Limb (tissue), 2 donors: Measurements from ENCODE around the gene KLHL2.
"Not testable (repeated sequence)": the region's sequence is repeated elsewhere in the genome, so short reads cannot be mapped to it uniquely, and the experiment has no call there.

Source experiments
- DNase-seq, 2 donors: peaks; one replicate each; pipeline ENCODE4 v3.0.0-alpha.2; 2016; ENCODE audit errors: extremely low spot score in 2 of 2

Gene KLHL2, protein sequence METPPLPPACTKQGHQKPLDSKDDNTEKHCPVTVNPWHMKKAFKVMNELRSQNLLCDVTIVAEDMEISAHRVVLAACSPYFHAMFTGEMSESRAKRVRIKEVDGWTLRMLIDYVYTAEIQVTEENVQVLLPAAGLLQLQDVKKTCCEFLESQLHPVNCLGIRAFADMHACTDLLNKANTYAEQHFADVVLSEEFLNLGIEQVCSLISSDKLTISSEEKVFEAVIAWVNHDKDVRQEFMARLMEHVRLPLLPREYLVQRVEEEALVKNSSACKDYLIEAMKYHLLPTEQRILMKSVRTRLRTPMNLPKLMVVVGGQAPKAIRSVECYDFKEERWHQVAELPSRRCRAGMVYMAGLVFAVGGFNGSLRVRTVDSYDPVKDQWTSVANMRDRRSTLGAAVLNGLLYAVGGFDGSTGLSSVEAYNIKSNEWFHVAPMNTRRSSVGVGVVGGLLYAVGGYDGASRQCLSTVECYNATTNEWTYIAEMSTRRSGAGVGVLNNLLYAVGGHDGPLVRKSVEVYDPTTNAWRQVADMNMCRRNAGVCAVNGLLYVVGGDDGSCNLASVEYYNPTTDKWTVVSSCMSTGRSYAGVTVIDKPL

DNA sequence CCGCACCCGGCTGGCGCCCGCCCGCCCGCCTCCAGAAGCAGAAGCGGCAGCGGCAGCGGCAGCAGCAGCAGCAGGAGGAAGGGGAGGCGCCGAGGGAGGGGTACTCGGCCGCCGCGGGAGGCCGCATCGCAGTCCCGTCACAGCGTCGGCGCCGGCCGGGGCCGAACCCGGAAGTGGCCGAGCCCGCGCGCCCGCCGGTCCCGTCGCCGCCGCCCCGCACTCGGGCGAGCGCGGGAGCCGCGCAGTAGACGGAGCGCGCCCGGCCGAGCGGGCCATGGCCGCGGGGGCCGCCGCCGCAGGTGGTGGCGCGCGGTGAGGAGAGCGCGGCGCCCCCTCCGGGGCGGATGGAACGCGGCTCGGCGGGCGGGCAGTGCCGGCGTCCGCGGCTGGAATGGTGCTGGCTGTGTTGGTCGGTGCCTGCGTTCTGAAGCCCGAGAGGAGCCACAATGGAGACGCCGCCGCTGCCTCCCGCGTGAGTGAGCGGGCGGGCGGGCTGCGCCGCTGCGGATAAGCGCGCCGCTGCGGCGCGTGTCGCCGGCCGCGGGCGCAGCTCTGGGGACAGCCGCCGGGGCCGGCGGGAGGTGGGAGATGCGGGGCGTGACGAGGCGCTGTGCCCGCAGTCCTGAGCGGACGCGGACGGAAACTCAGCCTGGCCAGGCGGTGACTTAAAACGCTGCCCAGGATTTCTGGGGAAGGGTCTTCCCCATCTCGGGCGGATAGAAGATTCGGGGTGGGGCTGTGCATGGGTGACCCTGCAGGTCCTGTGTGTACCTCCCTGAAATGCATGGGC lies at the start of gene KLHL2:
TSS of gene KLHL2 (plus strand) at position 131 of the 790 bp plus-strand sequence. CDS start at position 447, 316 bp downstream.
- peak; percentile 76 to 84 for DNase-seq

DNA sequence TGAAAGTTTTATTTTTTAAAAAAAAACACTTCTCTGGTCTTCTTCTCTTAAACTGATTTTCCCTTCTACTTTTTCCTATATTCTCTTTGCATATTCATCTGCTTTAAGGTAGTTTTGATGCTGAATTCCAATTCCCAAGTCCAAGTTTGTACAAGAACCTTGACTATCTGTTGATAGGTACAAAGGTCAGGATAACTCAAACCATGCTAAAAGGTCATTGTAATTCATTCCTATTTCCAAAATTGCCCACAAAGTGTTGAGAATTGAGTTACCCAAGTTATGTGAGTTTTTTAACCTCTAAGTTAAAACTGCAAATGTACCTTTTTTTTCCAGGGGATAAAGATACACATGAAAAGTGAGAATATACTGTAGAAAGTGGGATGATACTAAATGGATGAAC lies 48.6 kb upstream of the KLHL2 start:
- no peak for DNase-seq

DNA sequence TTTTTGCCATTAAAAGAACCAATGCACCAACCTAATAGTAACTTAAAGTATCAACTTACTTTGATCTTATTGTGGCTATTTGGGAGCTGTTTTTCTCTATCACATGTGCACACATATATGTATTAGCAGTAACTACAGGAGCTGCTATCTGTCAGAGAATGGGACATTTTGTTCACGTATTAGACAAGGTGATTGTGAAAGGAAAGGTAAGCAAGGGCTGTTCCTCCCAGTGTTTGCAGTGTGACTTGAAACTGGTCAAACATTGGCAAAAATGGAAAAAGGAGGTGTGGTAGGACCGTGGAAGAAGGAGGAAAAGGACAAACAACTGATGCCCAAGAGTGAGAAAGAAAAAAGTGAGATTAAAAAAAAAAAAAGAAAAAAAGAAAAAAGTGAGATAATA lies 43.1 kb upstream of the KLHL2 start:
- no peak for DNase-seq

GRCh38 chr4:165166872-165167271 lies 40.5 kb upstream of the KLHL2 start:
- DNase-seq: not testable (repeated sequence)

GRCh38 chr4:165167650-165168049 lies 39.7 kb upstream of the KLHL2 start:
- no peak for DNase-seq

DNA sequence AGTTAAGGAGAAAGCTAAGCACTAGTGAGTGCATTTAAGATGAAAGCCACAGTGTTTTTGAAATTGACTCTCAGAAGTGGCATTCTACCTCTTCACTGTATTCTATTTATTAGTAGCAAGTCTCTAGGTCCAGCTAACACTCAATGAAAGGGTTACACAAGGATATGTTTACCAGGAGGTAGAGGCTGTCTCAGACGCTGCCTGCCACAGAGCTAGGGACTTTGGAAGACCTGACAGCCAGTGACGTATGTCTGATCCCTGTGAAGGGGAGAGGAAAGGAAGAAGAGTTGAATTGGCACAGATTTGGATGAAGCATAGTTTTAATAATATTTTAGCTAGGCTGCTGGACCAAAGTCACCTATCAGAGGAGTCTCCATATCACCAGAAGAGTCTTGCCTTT lies 36.5 kb upstream of the KLHL2 start:
- no peak for DNase-seq

- not testable (repeated sequence) for DNase-seq
Measured at GRCh38 chr4:165175470-165175869, 31.9 kb upstream of the KLHL2 start.

GRCh38 chr4:165175879-165176278 lies 31.5 kb upstream of the KLHL2 start:
- DNase-seq: no peak

GRCh38 chr4:165177725-165178666 lies 29.4 kb upstream of the KLHL2 start:
- DNase-seq: no peak

GRCh38 chr4:165184220-165184619 lies 23.1 kb upstream of the KLHL2 start:
- DNase-seq: no peak

DNA sequence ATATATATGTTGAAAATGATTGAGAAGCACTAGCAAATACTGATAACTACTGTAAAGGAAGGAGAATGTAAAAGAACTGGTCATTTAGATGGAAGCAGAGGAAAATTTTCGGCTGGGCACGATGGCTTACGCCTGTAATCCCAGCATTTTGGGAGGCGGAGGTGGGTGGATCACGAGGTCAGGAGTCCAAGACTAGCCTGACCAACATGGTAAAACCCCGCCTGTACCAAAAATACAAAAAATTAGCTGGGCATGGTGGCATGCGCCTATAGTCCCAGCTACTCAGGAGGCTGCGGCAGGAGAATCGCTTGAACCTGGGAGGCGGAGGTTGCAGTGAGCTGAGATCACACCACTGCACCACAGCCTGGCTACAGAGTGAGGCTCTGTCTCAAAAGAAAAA lies 22.4 kb upstream of the KLHL2 start:
- not testable (repeated sequence) for DNase-seq

GRCh38 chr4:165185448-165185847 lies 21.9 kb upstream of the KLHL2 start:
- no peak for DNase-seq

DNA sequence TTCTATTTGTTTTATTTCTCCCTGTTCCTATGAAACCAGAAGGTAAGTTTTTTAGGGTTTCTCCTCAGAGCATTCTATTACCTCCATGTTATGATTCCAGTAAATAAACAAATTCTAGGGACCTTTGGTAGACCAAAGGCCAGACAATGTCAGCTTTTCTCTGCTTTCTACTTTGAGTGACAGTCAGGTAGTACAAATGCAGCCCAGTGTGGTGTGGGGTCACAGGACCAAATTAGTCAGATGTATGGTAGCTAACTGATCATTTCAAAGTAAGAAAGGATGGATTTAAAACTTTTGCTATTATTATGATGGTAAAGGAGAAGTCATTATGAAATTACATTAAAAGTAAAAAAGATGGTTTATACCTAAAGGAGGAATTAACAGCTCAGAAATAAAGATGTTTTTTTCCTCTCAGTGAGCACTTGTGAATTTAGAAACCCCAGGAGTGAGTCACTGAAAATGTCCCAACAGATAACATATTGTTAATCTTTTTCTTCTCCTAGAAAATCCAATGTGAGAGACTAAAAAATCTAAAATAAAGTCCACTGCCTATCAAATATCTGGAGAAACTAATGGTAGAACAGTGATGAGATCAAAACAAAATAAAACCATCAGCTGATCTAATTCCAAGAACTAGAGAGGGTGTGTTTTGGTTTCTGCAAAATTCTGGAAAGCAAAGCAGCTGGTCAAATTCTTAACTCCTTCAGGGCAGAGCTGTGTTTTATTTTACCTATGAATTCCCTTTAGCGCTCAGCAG lies 16.6 kb upstream of the KLHL2 start:
- DNase-seq: no peak

GRCh38 chr4:165191348-165191656 lies 16.1 kb upstream of the KLHL2 start:
- no peak for DNase-seq

- DNase-seq: no peak
Measured at GRCh38 chr4:165191814-165192499, 15.4 kb upstream of the KLHL2 start.

GRCh38 chr4:165192500-165192898 lies 14.9 kb upstream of the KLHL2 start:
- DNase-seq: no peak

- no peak for DNase-seq
Measured at GRCh38 chr4:165192956-165193355, 14.4 kb upstream of the KLHL2 start.

DNA sequence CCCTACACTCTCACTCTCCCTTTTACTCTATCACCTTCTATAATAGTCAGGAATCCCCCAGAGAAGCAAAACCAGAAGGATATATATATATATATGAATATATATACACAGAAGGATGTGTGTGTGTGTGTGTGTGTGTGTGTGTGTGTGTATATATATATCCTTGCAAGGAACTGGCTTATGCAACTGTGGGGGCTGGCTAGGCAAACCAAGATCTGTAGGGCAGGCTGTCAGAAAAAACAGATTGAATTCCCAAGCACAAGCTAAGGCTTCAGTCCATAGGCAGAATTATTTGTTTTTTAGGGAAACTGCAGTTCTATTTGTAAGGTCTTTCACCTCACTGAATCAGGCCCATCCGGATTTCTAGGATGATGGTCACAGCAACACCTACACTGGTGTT lies 13.0 kb upstream of the KLHL2 start:
- no peak for DNase-seq

DNA sequence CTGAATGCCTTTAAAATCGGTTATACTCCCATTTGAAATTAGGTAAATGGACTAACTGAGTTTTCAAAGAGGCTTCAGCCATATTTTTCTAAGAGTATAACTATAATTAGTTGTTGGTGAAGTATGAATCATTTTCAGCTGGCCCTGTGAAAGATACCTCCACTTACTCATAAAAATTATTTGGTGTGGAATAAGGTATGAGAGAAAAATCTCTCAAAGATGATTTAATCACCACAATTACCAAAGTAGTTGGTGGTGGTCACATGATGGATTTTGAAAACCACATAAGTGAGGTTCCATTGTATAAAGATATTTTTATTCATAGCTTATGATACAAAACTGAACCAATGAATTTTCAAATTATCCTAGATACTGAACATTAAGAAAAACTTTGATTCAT lies 9.0 kb upstream of the KLHL2 start:
- DNase-seq: no peak

DNA sequence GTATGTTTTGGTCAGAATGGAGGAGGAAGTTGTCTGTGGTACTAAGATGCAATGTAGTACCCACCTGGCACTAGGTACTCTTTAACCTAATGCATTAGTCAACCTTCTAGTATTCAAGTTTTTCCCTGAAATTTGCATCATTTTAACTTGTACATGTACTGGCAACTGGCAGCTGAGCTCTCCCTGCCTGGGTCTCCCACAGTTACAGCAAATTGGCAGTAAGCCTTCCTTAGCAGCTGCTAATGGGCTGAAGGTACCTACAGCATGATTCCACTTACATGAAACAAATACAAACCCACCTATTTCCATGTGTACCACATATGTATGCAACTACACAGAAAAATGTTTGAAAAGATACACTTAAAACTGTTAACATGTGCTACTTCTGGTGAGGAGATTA lies 8.1 kb upstream of the KLHL2 start:
- no peak for DNase-seq
